ENCODE data around the gene PLEKHH2. TPM values are rescaled to one million over a fixed set of nuclear protein-coding genes. Genes with fewer than 3 reads are reported as not detected.

The PLEKHH2 gene
- total and polyA plus RNA-seq, 3 donors from 2014 or later = 7.4 to 80.2 (median 45.3) TPM

DNA sequence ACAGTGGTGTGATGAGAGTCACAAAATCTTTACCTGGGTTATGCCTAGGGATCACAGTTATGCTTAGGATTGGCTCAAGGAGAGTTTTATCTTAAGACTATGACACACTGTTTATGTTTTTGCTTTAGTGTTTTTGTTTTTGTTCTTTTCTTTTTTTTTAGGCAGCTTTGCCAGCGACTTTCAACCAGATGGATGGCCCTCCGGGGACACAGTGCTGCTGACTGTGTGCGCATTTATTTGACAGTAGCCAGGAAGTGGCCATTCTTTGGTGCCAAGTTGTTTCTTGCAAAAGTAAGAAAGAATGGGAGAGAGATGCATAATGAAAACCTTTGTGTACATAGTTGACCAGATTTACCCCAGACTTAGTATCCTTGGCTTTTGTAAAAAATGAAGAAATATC lies 121.7 kb downstream of the PLEKHH2 start:
- Histone ChIP-seq H3K36me3 (ENCODE audit: low read depth, missing control alignments) (no peaks in the 10 kb centered on the region), H3K27me3 (no peaks in the 10 kb centered on the region), H3K4me3 (no peak overlapping the region), H3K9me3 (no peaks in the 10 kb centered on the region), H3K27ac (peak overlapping the region in 1 of 2 donors; percentile 70), H3K4me1 (no peaks in the 10 kb centered on the region)
- TF ChIP-seq, protein P1, sequence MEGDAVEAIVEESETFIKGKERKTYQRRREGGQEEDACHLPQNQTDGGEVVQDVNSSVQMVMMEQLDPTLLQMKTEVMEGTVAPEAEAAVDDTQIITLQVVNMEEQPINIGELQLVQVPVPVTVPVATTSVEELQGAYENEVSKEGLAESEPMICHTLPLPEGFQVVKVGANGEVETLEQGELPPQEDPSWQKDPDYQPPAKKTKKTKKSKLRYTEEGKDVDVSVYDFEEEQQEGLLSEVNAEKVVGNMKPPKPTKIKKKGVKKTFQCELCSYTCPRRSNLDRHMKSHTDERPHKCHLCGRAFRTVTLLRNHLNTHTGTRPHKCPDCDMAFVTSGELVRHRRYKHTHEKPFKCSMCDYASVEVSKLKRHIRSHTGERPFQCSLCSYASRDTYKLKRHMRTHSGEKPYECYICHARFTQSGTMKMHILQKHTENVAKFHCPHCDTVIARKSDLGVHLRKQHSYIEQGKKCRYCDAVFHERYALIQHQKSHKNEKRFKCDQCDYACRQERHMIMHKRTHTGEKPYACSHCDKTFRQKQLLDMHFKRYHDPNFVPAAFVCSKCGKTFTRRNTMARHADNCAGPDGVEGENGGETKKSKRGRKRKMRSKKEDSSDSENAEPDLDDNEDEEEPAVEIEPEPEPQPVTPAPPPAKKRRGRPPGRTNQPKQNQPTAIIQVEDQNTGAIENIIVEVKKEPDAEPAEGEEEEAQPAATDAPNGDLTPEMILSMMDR (IDR thresholded peaks at IDR 0.05) = no peak
- no peak for TF ChIP-seq POLR2A (IDR thresholded peaks at IDR 0.05)
- WGBS, 2 donors = 47 to 50% methylated on average over 3 of the region's 3 CpGs
- DNase-seq = peak; percentile 36
- intact Hi-C loops (cut with DNase I; ENCODE audit: low total_unique reads) = no loop called here

DNA sequence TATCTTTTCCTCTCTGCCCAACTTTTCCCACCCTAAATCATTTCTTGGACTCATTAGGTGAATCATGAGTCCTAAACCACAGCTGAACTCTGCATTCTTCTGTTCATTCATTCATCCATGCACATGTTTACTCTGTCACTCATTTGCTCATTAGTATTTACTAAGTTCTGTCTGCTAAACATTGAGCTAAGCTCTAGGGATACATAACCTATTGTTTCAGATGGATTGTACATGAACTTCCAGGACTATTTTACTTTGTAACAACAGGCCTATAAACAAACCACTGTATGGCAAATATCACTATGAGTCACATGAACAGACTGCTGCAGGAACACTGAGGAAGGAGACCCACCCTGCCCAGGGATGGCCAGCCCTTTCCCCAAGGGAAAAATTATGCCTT lies 122.1 kb downstream of the PLEKHH2 start:
- Histone ChIP-seq H3K4me3 (no peak overlapping the region), H3K27me3 (no peaks in the 10 kb centered on the region), H3K27ac (peak overlapping the region in 1 of 2 donors; percentile 41), H3K36me3 (ENCODE audit: low read depth, missing control alignments) (no peaks in the 10 kb centered on the region), H3K4me1 (no peaks in the 10 kb centered on the region), H3K9me3 (no peaks in the 10 kb centered on the region)
- no peak for DNase-seq
- TF ChIP-seq POLR2A (IDR thresholded peaks at IDR 0.05) = no peak
- TF ChIP-seq, protein P1 (IDR thresholded peaks at IDR 0.05) = no peak
- intact Hi-C loops (cut with DNase I; ENCODE audit: low total_unique reads) = no loop called here

DNA sequence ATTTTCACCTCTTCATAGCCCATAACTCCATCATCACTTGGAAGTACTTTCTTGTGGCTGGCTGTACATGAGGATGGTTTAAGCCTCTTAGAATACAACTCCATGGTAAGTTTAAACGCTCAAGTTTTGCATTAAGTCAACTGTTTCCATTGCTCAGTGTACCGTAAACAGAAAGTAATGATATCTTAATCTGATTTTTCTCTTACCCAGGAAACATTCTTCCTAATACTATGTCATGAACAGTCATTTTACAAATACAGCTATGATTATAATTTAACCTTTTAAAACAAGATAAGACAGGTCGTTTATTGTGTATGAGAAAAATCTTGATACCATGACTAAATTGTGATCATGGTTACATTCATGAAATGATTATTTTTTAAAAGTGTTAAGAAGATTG lies 125.2 kb downstream of the PLEKHH2 start:
- Histone ChIP-seq H3K36me3 (ENCODE audit: low read depth, missing control alignments) (no peaks in the 10 kb centered on the region), H3K4me3 (no peak overlapping the region), H3K9me3 (no peaks in the 10 kb centered on the region), H3K4me1 (no peaks in the 10 kb centered on the region), H3K27me3 (no peaks in the 10 kb centered on the region), H3K27ac (no peak overlapping the region)
- TF ChIP-seq, protein P1 (IDR thresholded peaks at IDR 0.05) = no peak
- no peak for TF ChIP-seq POLR2A (IDR thresholded peaks at IDR 0.05)
- DNase-seq = no peak
- intact Hi-C loops (cut with DNase I; ENCODE audit: low total_unique reads) = no loop called here
- WGBS, 2 donors = 72 to 85% methylated on average over 3 of the region's 3 CpGs

DNA sequence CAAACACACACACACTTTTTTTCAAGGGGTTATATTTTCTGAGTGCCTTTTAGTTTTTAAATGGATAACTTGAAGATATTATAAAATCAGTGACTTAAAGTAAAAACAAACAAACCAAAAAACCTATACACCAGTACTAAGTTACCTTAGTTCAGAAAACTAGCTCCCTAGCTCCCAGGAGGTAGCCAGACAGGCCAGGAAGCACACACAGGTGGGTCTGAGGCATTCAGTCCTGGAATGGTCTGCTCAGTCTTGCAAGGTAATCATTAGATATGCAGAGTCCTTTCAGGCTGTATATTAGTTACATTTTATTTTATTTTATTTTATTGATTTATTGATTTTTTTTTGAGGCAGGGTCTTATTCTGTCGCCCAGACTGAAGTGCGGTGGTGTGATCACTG lies 126.0 kb downstream of the PLEKHH2 start:
- Histone ChIP-seq H3K4me1 (no peaks in the 10 kb centered on the region), H3K27me3 (no peaks in the 10 kb centered on the region), H3K4me3 (no peak overlapping the region), H3K36me3 (ENCODE audit: low read depth, missing control alignments) (no peaks in the 10 kb centered on the region), H3K27ac (no peak overlapping the region), H3K9me3 (no peaks in the 10 kb centered on the region)
- intact Hi-C loops (cut with DNase I; ENCODE audit: low total_unique reads) = no loop called here
- no peak for DNase-seq
- 98 to 100% methylated on average over 2 of the region's 2 CpGs for WGBS, 2 donors
- TF ChIP-seq POLR2A (IDR thresholded peaks at IDR 0.05) = no peak
- TF ChIP-seq, protein P1 (IDR thresholded peaks at IDR 0.05) = no peak

DNA sequence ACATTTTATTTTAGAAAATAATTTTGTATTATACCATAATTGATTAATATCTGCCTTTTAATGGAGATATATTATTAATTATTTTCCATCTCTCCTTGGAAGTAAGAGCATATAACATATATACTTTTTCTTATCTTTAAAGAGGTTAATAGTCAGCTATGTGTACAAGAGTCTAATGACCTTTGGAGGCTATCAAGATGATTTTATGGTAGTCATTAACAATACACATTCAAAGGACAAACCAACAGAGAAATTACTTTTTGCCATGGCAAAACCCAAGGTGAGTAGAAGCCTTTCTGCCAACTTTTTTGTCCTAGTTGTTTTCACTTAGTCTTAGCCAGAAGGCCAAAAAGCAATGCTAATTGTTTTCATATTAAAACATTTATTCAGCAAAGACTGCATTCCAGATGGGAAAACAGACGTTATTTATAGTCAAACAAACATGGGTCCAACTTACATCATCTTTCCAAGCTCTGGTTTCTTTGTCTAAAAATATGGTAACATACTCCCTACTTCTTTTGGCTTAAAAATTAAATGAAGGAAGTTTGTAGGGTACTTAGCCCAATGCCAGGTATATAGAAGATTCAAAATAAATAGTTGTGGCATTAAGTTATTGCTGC lies 127.1 kb downstream of the PLEKHH2 start:
- 36 to 44% methylated on average over 1 of the region's 1 CpG for WGBS, 2 donors
- Histone ChIP-seq H3K27ac (no peak overlapping the region), H3K9me3 (no peaks in the 10 kb centered on the region), H3K4me3 (no peak overlapping the region), H3K36me3 (ENCODE audit: low read depth, missing control alignments) (no peaks in the 10 kb centered on the region), H3K4me1 (no peaks in the 10 kb centered on the region), H3K27me3 (no peaks in the 10 kb centered on the region)
- no peak for TF ChIP-seq POLR2A (IDR thresholded peaks at IDR 0.05)
- TF ChIP-seq, protein P1 (IDR thresholded peaks at IDR 0.05) = no peak
- DNase-seq = no peak
- intact Hi-C loops (cut with DNase I; ENCODE audit: low total_unique reads) = no loop called here
